ENCODE results near the gene WNT4. TPM values are rescaled to one million over a fixed set of nuclear protein-coding genes. Genes with fewer than 3 reads are reported as not detected.
A peak's percentile ranks its signal among the peaks of the same experiment; 100 is the strongest.

Gene WNT4
- total RNA-seq, 1 experiment from 2014 or later, result 0.70 TPM

DNA sequence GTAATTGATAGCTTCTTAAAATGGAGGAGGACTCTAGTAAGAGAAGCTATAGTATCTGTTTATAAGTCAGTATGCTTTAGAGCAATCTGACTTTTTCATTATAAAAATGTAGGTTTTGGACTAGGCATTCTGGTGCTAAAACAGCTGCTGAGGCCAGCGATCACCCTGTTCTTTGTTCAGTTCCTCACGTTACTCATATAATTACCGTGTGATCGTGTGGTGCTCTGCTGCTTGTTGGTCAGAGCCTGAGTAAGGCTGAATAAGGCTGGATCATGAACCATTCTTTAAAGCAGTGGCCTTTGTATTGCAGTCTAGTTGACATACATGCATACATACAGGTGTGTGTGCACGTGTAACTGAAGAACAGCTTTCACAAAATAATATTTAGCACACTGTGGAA is 65.2 kb downstream of the WNT4 start (continued):
- TF ChIP-seq, protein P1, sequence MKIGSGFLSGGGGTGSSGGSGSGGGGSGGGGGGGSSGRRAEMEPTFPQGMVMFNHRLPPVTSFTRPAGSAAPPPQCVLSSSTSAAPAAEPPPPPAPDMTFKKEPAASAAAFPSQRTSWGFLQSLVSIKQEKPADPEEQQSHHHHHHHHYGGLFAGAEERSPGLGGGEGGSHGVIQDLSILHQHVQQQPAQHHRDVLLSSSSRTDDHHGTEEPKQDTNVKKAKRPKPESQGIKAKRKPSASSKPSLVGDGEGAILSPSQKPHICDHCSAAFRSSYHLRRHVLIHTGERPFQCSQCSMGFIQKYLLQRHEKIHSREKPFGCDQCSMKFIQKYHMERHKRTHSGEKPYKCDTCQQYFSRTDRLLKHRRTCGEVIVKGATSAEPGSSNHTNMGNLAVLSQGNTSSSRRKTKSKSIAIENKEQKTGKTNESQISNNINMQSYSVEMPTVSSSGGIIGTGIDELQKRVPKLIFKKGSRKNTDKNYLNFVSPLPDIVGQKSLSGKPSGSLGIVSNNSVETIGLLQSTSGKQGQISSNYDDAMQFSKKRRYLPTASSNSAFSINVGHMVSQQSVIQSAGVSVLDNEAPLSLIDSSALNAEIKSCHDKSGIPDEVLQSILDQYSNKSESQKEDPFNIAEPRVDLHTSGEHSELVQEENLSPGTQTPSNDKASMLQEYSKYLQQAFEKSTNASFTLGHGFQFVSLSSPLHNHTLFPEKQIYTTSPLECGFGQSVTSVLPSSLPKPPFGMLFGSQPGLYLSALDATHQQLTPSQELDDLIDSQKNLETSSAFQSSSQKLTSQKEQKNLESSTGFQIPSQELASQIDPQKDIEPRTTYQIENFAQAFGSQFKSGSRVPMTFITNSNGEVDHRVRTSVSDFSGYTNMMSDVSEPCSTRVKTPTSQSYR (CRISPR knock-in tag; IDR thresholded peaks at IDR 0.05), result no peak
- TF ChIP-seq IRF2 (CRISPR knock-in tag; IDR thresholded peaks at IDR 0.05; ENCODE audit: borderline replicate concordance, low read depth) (no peak), ZNF219 (CRISPR knock-in tag; IDR thresholded peaks at IDR 0.05; ENCODE audit: borderline replicate concordance) (no peak), RELA (CRISPR knock-in tag; IDR thresholded peaks at IDR 0.05; ENCODE audit: borderline replicate concordance) (no peak), MYBL2 (CRISPR knock-in tag; IDR thresholded peaks at IDR 0.05) (no peak), ATF3 (CRISPR knock-in tag; conservative IDR thresholded peaks at IDR 0.05) (no peak), FOXJ3 (CRISPR knock-in tag; IDR thresholded peaks at IDR 0.05; ENCODE audit: borderline replicate concordance) (no peak)
- TF ChIP-seq, protein P2, sequence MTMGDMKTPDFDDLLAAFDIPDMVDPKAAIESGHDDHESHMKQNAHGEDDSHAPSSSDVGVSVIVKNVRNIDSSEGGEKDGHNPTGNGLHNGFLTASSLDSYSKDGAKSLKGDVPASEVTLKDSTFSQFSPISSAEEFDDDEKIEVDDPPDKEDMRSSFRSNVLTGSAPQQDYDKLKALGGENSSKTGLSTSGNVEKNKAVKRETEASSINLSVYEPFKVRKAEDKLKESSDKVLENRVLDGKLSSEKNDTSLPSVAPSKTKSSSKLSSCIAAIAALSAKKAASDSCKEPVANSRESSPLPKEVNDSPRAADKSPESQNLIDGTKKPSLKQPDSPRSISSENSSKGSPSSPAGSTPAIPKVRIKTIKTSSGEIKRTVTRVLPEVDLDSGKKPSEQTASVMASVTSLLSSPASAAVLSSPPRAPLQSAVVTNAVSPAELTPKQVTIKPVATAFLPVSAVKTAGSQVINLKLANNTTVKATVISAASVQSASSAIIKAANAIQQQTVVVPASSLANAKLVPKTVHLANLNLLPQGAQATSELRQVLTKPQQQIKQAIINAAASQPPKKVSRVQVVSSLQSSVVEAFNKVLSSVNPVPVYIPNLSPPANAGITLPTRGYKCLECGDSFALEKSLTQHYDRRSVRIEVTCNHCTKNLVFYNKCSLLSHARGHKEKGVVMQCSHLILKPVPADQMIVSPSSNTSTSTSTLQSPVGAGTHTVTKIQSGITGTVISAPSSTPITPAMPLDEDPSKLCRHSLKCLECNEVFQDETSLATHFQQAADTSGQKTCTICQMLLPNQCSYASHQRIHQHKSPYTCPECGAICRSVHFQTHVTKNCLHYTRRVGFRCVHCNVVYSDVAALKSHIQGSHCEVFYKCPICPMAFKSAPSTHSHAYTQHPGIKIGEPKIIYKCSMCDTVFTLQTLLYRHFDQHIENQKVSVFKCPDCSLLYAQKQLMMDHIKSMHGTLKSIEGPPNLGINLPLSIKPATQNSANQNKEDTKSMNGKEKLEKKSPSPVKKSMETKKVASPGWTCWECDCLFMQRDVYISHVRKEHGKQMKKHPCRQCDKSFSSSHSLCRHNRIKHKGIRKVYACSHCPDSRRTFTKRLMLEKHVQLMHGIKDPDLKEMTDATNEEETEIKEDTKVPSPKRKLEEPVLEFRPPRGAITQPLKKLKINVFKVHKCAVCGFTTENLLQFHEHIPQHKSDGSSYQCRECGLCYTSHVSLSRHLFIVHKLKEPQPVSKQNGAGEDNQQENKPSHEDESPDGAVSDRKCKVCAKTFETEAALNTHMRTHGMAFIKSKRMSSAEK (CRISPR knock-in tag; IDR thresholded peaks at IDR 0.05; ENCODE audit: borderline replicate concordance), result no peak

DNA sequence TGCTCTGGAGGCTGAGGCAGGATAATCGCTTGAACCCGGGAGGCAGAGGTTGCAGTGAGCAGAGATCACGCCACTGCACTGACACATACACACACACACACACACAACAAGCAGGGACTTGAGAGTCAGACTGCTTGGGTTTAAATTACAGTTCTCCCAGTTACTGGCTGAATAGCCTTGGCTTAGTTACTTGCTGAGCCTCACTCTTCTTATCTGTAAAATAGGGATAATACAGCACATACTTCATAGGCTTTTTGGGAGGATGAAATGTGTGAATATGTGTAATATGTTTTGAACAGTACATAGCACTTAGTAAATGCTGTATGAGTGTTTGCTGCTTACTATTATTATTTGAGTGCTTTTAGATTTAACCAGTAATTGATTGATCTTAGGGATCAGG is 66.6 kb downstream of the WNT4 start:
- ATAC-seq, result no peak

More for the DNA sequence above, 66.6 kb downstream of the WNT4 start:
- Mint-ChIP-seq H3K27ac (peak overlapping the region; percentile 60; the same call in 1 of the 2 replicates), H3K27me3 (ENCODE audit: low read depth) (no peaks in the 10 kb centered on the region), H3K4me3 (no peak overlapping the region), H3K4me1 (peaks cover 35% of the 10 kb centered on the region), H3K36me3 (peaks cover 17% of the 10 kb centered on the region), H3K9me3 (no peaks in the 10 kb centered on the region)
- DNase-seq (ENCODE audit: low spot score), result no peak
- TF ChIP-seq, protein P3, sequence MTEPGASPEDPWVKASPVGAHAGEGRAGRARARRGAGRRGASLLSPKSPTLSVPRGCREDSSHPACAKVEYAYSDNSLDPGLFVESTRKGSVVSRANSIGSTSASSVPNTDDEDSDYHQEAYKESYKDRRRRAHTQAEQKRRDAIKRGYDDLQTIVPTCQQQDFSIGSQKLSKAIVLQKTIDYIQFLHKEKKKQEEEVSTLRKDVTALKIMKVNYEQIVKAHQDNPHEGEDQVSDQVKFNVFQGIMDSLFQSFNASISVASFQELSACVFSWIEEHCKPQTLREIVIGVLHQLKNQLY (CRISPR knock-in tag; IDR thresholded peaks at IDR 0.05), result no peak
- TF ChIP-seq ZNF671 (CRISPR knock-in tag; IDR thresholded peaks at IDR 0.05) (no peak), MXD4 (CRISPR knock-in tag; IDR thresholded peaks at IDR 0.05; ENCODE audit: borderline replicate concordance) (no peak), ZNF396 (CRISPR knock-in tag; IDR thresholded peaks at IDR 0.05; ENCODE audit: borderline replicate concordance) (no peak), SOX15 (CRISPR knock-in tag; IDR thresholded peaks at IDR 0.05) (no peak), ZNF138 (CRISPR knock-in tag; conservative IDR thresholded peaks at IDR 0.05) (no peak), GABPB1 (CRISPR knock-in tag; IDR thresholded peaks at IDR 0.05) (no peak), E2F4 (CRISPR knock-in tag; IDR thresholded peaks at IDR 0.05; ENCODE audit: borderline replicate concordance, low read depth) (no peak), NFYB (CRISPR knock-in tag; conservative IDR thresholded peaks at IDR 0.05; ENCODE audit: low read depth) (no peak)
- TF ChIP-seq, protein P1 (CRISPR knock-in tag; IDR thresholded peaks at IDR 0.05), result no peak
- TF ChIP-seq, protein P4, sequence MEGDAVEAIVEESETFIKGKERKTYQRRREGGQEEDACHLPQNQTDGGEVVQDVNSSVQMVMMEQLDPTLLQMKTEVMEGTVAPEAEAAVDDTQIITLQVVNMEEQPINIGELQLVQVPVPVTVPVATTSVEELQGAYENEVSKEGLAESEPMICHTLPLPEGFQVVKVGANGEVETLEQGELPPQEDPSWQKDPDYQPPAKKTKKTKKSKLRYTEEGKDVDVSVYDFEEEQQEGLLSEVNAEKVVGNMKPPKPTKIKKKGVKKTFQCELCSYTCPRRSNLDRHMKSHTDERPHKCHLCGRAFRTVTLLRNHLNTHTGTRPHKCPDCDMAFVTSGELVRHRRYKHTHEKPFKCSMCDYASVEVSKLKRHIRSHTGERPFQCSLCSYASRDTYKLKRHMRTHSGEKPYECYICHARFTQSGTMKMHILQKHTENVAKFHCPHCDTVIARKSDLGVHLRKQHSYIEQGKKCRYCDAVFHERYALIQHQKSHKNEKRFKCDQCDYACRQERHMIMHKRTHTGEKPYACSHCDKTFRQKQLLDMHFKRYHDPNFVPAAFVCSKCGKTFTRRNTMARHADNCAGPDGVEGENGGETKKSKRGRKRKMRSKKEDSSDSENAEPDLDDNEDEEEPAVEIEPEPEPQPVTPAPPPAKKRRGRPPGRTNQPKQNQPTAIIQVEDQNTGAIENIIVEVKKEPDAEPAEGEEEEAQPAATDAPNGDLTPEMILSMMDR (IDR thresholded peaks at IDR 0.05), result no peak
- TF ChIP-seq, protein P5, sequence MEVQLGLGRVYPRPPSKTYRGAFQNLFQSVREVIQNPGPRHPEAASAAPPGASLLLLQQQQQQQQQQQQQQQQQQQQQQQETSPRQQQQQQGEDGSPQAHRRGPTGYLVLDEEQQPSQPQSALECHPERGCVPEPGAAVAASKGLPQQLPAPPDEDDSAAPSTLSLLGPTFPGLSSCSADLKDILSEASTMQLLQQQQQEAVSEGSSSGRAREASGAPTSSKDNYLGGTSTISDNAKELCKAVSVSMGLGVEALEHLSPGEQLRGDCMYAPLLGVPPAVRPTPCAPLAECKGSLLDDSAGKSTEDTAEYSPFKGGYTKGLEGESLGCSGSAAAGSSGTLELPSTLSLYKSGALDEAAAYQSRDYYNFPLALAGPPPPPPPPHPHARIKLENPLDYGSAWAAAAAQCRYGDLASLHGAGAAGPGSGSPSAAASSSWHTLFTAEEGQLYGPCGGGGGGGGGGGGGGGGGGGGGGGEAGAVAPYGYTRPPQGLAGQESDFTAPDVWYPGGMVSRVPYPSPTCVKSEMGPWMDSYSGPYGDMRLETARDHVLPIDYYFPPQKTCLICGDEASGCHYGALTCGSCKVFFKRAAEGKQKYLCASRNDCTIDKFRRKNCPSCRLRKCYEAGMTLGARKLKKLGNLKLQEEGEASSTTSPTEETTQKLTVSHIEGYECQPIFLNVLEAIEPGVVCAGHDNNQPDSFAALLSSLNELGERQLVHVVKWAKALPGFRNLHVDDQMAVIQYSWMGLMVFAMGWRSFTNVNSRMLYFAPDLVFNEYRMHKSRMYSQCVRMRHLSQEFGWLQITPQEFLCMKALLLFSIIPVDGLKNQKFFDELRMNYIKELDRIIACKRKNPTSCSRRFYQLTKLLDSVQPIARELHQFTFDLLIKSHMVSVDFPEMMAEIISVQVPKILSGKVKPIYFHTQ (CRISPR knock-in tag; IDR thresholded peaks at IDR 0.05), result no peak
- ChIA-PET CTCF (no interaction called here), POLR2A (no interaction called here)

Measured in WTC11 (cell line).